OCI-LY3 (cell line): ENCODE results near the gene PKHD1.

ENCODE experiments used
- H2AFZ ChIP-seq: fragments of 200-600, 300-600 bp; shearing (Covaris generic); 2 replicates; pipeline ENCODE4 v1.6.0; 2014; ENCODE audit warnings: antibody characterized with exemption, low read depth, low read length
- H3K27ac ChIP-seq: fragments of 200-600, 300-600 bp; sonication (generic); 2 replicates; pipeline ENCODE4 v1.5.1; 2014; ENCODE audit warnings: mild to moderate bottlenecking, low read length, moderate library complexity, mixed read lengths
- H3K27me3 ChIP-seq: fragments of 200-600, 300-600 bp; sonication (generic); 2 replicates; pipeline ENCODE4 v1.6.1; 2014; ENCODE audit warnings: low read depth, low read length, mixed read lengths
- H3K36me3 ChIP-seq: fragments of 200-600, 300-600 bp; sonication (generic); replicated peaks from 2 replicates; pipeline ENCODE3; 2014; ENCODE audit warnings: low read depth, low read length, mixed read lengths
- H3K4me1 ChIP-seq: fragments of 300-600, 200-600 bp; sonication (generic); 2 replicates; pipeline ENCODE4 v1.6.1; 2014; ENCODE audit warnings: low read length, mixed read lengths
- H3K4me2 ChIP-seq: fragments of 200-600, 300-600 bp; sonication (generic); 2 replicates; pipeline ENCODE4 v1.6.1; 2014; ENCODE audit warnings: low read length, mixed read lengths
- H3K4me3 ChIP-seq: fragments of 300-600, 200-600 bp; sonication (generic); 2 replicates; pipeline ENCODE4 v1.5.1; 2014; ENCODE audit warnings: antibody characterized with exemption, mild to moderate bottlenecking, low read length, moderate library complexity
- H3K79me2 ChIP-seq: fragments of 300-600, 200-600 bp; shearing (Covaris generic); 2 replicates; pipeline ENCODE4 v1.6.1; 2014; ENCODE audit warnings: mild to moderate bottlenecking, low read length, mixed read lengths
- H3K9ac ChIP-seq: fragments of 300-600, 200-600 bp; shearing (Covaris generic); 2 replicates; pipeline ENCODE4 v1.6.0; 2014; ENCODE audit warnings: mild to moderate bottlenecking, low read length, moderate library complexity
- H3K9me3 ChIP-seq: fragments of 200-600, 300-600 bp; shearing (Covaris generic); 2 replicates; pipeline ENCODE4 v1.6.1; 2014; ENCODE audit warnings: low read length, mixed read lengths; ENCODE audit not compliant: insufficient read depth
- H4K20me1 ChIP-seq: fragments of 200-600, 300-600 bp; sonication (generic); 2 replicates; pipeline ENCODE4 v1.6.1; 2016; ENCODE audit warnings: low read length, mixed read lengths; ENCODE audit not compliant: insufficient read depth
- CTCF ChIP-seq: fragments of 200-600, 300-600 bp; sonication (generic); IDR thresholded peaks from 2 replicates; pipeline ENCODE4 v1.5.1; 2014; ENCODE audit warnings: antibody characterized with exemption, low read length, low read depth
- EZH2phosphoT487 ChIP-seq: fragments of 200-600 bp; shearing (Covaris generic); IDR thresholded peaks from 2 replicates; pipeline ENCODE4 v1.6.1; 2018; ENCODE audit warnings: antibody characterized with exemption, mixed run types, low read depth

PKHD1 gene

DNA sequence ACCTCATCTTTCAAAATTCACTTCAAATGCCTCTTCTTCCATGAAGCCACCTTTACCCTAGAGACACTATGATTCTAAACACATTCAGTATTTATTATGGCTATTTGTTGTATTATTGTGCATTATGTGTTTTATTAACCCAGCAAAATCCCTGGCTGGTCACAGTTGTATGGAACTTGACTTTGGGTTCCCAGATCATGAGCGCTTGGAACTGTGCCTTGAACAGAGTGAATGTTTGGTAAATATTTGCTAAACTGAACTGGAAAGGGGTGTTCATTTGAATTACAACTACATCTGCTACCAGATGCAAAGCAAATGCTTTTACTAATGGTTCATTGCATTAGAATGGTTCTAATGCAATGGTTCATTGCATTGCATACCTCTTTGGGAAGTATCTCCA, 259.8 kb downstream of the PKHD1 start:
- Histone ChIP-seq H3K27me3 (0 out of 2 replicates have a peak, but pooled peaks cover 2% of the 10 kb centered on the region), H3K4me1 (no peaks in the 10 kb centered on the region), H4K20me1 (no peaks in the 10 kb centered on the region), H3K36me3 (no peaks in the 10 kb centered on the region), H3K4me2 (no peak overlapping the region), H3K4me3 (no peak overlapping the region), H3K9ac (no peak overlapping the region), H3K9me3 (no peaks in the 10 kb centered on the region), H3K79me2 (no peaks in the 10 kb centered on the region), H2AFZ (no peak overlapping the region), H3K27ac (no peak overlapping the region)
- TF ChIP-seq EZH2phosphoT487, result no peak
- no peak for TF ChIP-seq CTCF

- Histone ChIP-seq H3K4me3 (no peak overlapping the region), H3K27me3 (no peaks in the 10 kb centered on the region), H4K20me1 (no peaks in the 10 kb centered on the region), H3K4me2 (no peak overlapping the region), H3K4me1 (no peaks in the 10 kb centered on the region), H3K9me3 (no peaks in the 10 kb centered on the region), H3K79me2 (no peaks in the 10 kb centered on the region), H3K9ac (no peak overlapping the region), H3K36me3 (no peaks in the 10 kb centered on the region), H2AFZ (no peak overlapping the region), H3K27ac (no peak overlapping the region)
- TF ChIP-seq CTCF (no peak), EZH2phosphoT487 (no peak)
Observed at GRCh38 chr6:51824940-51825339, 262.5 kb downstream of the PKHD1 start.

DNA sequence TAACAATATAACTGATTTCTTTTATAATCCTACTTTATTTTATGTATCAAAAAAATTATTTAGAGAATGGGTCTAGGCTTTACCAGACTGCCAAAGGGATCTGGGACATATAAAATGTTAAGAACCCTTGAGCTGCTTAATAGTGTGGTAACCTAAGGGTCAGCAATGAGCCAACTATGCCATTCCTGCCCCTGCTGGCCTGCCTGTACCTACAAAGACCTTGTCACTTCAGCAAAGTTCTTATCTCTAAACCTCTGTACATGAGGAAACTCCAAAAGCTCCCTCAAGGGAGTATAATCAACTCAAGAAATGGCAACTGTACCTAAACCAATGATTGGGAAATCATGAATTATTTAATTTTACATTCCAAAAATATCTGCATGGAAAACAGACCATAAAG, 266.9 kb downstream of the PKHD1 start:
- no peaks in the 10 kb centered on the region for H3K27me3 ChIP-seq
- TF ChIP-seq EZH2phosphoT487 (no peak), CTCF (no peak)

DNA sequence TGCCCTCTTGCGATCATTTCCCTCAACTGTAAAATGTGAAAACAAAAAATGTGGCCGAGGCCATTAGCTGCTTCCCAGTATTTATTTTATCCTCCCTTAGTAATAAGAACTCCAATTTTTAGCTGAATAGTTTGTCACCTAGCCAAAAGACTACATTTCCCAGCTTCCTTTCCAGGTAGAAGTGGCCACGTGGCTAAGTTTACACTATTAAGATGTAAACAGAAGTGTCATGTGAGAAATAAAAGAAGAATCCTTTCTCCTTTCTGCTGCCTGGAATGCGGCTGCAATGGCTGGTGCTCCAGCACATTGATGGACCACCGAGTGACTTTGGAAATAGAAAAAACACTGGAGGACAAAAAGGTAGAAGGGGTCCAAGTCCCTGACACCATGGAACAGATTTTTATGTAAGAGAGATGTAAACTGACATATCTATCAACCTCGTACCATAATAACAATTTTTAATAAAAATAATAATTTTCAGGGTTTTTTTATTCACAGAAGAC, 268.8 kb downstream of the PKHD1 start:
- H3K9ac ChIP-seq, result no peak overlapping the region
- H3K36me3 ChIP-seq, result no peaks in the 10 kb centered on the region
- no peaks in the 10 kb centered on the region for H4K20me1 ChIP-seq
- no peak overlapping the region for H2AFZ ChIP-seq
- H3K4me3 ChIP-seq, result no peak overlapping the region
- H3K79me2 ChIP-seq, result no peaks in the 10 kb centered on the region
- H3K4me1 ChIP-seq, result no peaks in the 10 kb centered on the region
- no peaks in the 10 kb centered on the region for H3K27me3 ChIP-seq
- no peak overlapping the region for H3K4me2 ChIP-seq
- H3K9me3 ChIP-seq, result no peaks in the 10 kb centered on the region
- no peak overlapping the region for H3K27ac ChIP-seq
- no peak for TF ChIP-seq CTCF
- TF ChIP-seq EZH2phosphoT487, result no peak

More for the DNA sequence above, 266.9 kb downstream of the PKHD1 start:
- Histone ChIP-seq H3K4me3 (no peak overlapping the region), H3K9ac (no peak overlapping the region), H4K20me1 (no peaks in the 10 kb centered on the region), H3K79me2 (no peaks in the 10 kb centered on the region), H3K4me2 (no peak overlapping the region), H3K9me3 (no peaks in the 10 kb centered on the region), H3K27ac (no peak overlapping the region), H2AFZ (no peak overlapping the region), H3K36me3 (no peaks in the 10 kb centered on the region), H3K4me1 (no peaks in the 10 kb centered on the region)
